Activated CD8-positive, alpha-beta memory T cell treated with anti-CD3 and anti-CD28 coated beads for 4 hours (primary cell): Measurements from ENCODE around the gene ASIC1.

ENCODE experiments used
- DNase-seq, 2 donors: peaks; one replicate each; pipeline ENCODE4 v3.0.0-alpha.2; 2020; ENCODE audit warnings: low read depth in 2 of 2

Gene ASIC1

GRCh38 chr12:50040657-50041056 is 16.7 kb upstream of the ASIC1 start:
- no peak for DNase-seq

GRCh38 chr12:50041062-50041860 is 16.1 kb upstream of the ASIC1 start:
- DNase-seq: no peak

- DNase-seq: no peak
Measured at GRCh38 chr12:50041962-50042361, 15.4 kb upstream of the ASIC1 start.

GRCh38 chr12:50042693-50043092 is 14.7 kb upstream of the ASIC1 start:
- DNase-seq: no peak

- DNase-seq: no peak
Measured at GRCh38 chr12:50043308-50043707, 14.1 kb upstream of the ASIC1 start.

GRCh38 chr12:50043854-50044253 is 13.5 kb upstream of the ASIC1 start:
- no peak for DNase-seq

- no peak for DNase-seq
Measured at GRCh38 chr12:50047693-50048250, 9.6 kb upstream of the ASIC1 start.

- no peak for DNase-seq
Measured at GRCh38 chr12:50049254-50050118, 7.9 kb upstream of the ASIC1 start.

- DNase-seq: no peak
Measured at GRCh38 chr12:50050119-50050385, 7.3 kb upstream of the ASIC1 start.

- DNase-seq: no peak
Measured at GRCh38 chr12:50050410-50051098, 6.8 kb upstream of the ASIC1 start.

- DNase-seq: no peak
Measured at GRCh38 chr12:50051101-50051806, 6.1 kb upstream of the ASIC1 start.

GRCh38 chr12:50052544-50052943 is 4.9 kb upstream of the ASIC1 start:
- DNase-seq: no peak

GRCh38 chr12:50052964-50053363 is 4.4 kb upstream of the ASIC1 start:
- DNase-seq: no peak

GRCh38 chr12:50053583-50053982 is 3.8 kb upstream of the ASIC1 start:
- no peak for DNase-seq

GRCh38 chr12:50055831-50056638 is 1.4 kb upstream of the ASIC1 start:
- DNase-seq: peak; percentile 20 to 29

- no peak for DNase-seq
Measured at GRCh38 chr12:50056639-50056976, 788 bp upstream of the ASIC1 start.

GRCh38 chr12:50057896-50058670 is 687 bp downstream of the ASIC1 start:
- no peak for DNase-seq

GRCh38 chr12:50058743-50059312 is 1.4 kb downstream of the ASIC1 start:
- no peak for DNase-seq

GRCh38 chr12:50059440-50060119 is 2.2 kb downstream of the ASIC1 start:
- peak; percentile 52 to 53 for DNase-seq
